ENCODE measurements around the gene SLC24A4. TPM values are rescaled to one million over a fixed set of nuclear protein-coding genes. Genes with fewer than 3 reads are reported as not detected.

SLC24A4 gene
- polyA plus RNA-seq, 1 donor (not counting 4 experiments of a cell fraction or from before 2014, with no cell fraction given), result 0.10 TPM

DNA sequence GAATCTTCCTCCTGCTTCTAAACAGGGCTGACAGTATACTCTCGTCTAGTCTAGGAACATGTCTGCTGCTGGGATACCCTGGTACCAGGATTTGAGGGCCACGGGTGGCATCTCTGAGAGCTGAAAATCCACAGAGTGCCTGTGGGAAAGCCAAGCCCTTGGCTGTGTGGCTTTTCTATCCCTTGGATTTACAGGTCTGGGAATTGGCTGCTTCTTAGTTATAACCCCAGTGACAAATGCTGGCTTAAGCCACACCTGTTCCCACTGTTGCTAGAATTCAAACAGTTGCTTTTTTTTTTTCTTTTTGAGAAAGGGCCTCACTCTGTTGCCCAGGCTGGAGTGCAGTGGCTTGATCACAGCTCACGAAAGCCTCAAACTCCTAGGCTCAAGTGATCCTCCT is 176.3 kb downstream of the SLC24A4 start:
- no peak overlapping the region for H3K4me3 ChIP-seq (ENCODE audit: control insufficient read depth in 2 of 3, extremely low read depth in 1 of 3, insufficient read depth in 2 of 3, low read depth in 1 of 3, low read length in 3 of 3)
- H3K4me2 ChIP-seq (ENCODE audit: control insufficient read depth, extremely low read depth, insufficient read depth, low read depth, low read length), result no peak overlapping the region
- no peaks in the 10 kb centered on the region for H3K9me3 ChIP-seq (ENCODE audit: control insufficient read depth, low read depth, low read length)
- H3K27me3 ChIP-seq (ENCODE audit: control insufficient read depth, extremely low read depth, insufficient read depth, low read length), result no peaks in the 10 kb centered on the region
- H3K9me1 ChIP-seq (ENCODE audit: control insufficient read depth, extremely low read depth, insufficient read depth, low read length), result no peaks in the 10 kb centered on the region
- no peak overlapping the region for H3K9ac ChIP-seq (ENCODE audit: control insufficient read depth, extremely low read depth, insufficient read depth, low read length)
- H4K20me1 ChIP-seq (ENCODE audit: control insufficient read depth, extremely low read depth, insufficient read depth, low read length), result no peaks in the 10 kb centered on the region
- H3K36me3 ChIP-seq (ENCODE audit: control insufficient read depth in 2 of 2, extremely low read depth in 1 of 2, insufficient read depth in 2 of 2, low read length in 2 of 2), result no peaks in the 10 kb centered on the region
- dilution Hi-C loops (cut with MboI; ENCODE audit: extremely low pct_ligation_motif_present, low sequenced_read_pairs), result no loop called here
- FAIRE-seq (no peak), DNase-seq (ENCODE audit: low read depth, low spot score) (no peak)
- H3K79me2 ChIP-seq (ENCODE audit: control insufficient read depth, insufficient read depth, low read length), result no peaks in the 10 kb centered on the region
- peaks cover 33% of the 10 kb centered on the region for H3K4me1 ChIP-seq (ENCODE audit: control insufficient read depth, extremely low read depth, insufficient read depth, low read length)
- no peak overlapping the region for H2AFZ ChIP-seq (ENCODE audit: control insufficient read depth, low read length)
- H3K27ac ChIP-seq (ENCODE audit: control insufficient read depth, insufficient read depth, low read length), result no peak overlapping the region
- TF ChIP-seq EZH2 (IDR thresholded peaks at IDR 0.05; ENCODE audit: low read length), result no peak
- TF ChIP-seq, protein P1, sequence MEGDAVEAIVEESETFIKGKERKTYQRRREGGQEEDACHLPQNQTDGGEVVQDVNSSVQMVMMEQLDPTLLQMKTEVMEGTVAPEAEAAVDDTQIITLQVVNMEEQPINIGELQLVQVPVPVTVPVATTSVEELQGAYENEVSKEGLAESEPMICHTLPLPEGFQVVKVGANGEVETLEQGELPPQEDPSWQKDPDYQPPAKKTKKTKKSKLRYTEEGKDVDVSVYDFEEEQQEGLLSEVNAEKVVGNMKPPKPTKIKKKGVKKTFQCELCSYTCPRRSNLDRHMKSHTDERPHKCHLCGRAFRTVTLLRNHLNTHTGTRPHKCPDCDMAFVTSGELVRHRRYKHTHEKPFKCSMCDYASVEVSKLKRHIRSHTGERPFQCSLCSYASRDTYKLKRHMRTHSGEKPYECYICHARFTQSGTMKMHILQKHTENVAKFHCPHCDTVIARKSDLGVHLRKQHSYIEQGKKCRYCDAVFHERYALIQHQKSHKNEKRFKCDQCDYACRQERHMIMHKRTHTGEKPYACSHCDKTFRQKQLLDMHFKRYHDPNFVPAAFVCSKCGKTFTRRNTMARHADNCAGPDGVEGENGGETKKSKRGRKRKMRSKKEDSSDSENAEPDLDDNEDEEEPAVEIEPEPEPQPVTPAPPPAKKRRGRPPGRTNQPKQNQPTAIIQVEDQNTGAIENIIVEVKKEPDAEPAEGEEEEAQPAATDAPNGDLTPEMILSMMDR (optimal IDR thresholded peaks at IDR 0.05 in 1 of 3, IDR thresholded peaks at IDR 0.05 in 1 of 3, conservative IDR thresholded peaks at IDR 0.05 in 1 of 3; ENCODE audit: extremely low read depth in 1 of 3, insufficient read depth in 2 of 3, low read length in 3 of 3), result no peak

DNA sequence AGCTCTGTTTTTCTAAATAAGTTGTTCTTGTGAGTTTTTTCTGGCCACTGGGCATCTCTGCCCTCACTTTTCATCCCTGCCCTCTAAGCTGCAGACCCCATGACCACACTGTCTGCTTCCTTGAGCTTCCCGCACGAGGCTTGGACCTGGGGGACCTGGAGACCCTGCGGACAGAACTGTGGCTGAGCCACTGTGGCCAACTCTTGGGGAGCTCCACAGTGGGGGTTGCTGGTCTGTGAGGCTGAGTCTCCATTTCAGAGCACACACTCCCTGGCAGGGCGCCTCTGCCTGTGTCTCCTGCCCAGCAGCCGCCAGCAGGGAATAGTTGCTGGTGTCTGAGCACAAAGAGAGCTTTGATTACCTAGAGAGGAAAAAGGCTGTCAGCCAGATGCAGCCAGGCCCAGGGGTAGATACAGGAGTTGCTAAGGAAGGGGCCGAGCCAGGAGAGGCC is 177.6 kb downstream of the SLC24A4 start:
- no peak overlapping the region for H2AFZ ChIP-seq (ENCODE audit: control insufficient read depth, low read length)
- no peaks in the 10 kb centered on the region for H3K79me2 ChIP-seq (ENCODE audit: control insufficient read depth, insufficient read depth, low read length)
- no peaks in the 10 kb centered on the region for H3K9me3 ChIP-seq (ENCODE audit: control insufficient read depth, low read depth, low read length)
- H3K4me2 ChIP-seq (ENCODE audit: control insufficient read depth, extremely low read depth, insufficient read depth, low read depth, low read length), result no peak overlapping the region
- FAIRE-seq (no peak), DNase-seq (ENCODE audit: low read depth, low spot score) (no peak)
- H3K9me1 ChIP-seq (ENCODE audit: control insufficient read depth, extremely low read depth, insufficient read depth, low read length), result no peaks in the 10 kb centered on the region
- H3K4me3 ChIP-seq (ENCODE audit: control insufficient read depth in 2 of 3, extremely low read depth in 1 of 3, insufficient read depth in 2 of 3, low read depth in 1 of 3, low read length in 3 of 3), result no peak overlapping the region
- peaks cover 39% of the 10 kb centered on the region for H3K4me1 ChIP-seq (ENCODE audit: control insufficient read depth, extremely low read depth, insufficient read depth, low read length)
- TF ChIP-seq, protein P1 (optimal IDR thresholded peaks at IDR 0.05 in 1 of 3, IDR thresholded peaks at IDR 0.05 in 1 of 3, conservative IDR thresholded peaks at IDR 0.05 in 1 of 3; ENCODE audit: extremely low read depth in 1 of 3, insufficient read depth in 2 of 3, low read length in 3 of 3), result no peak
- no peak for TF ChIP-seq EZH2 (IDR thresholded peaks at IDR 0.05; ENCODE audit: low read length)
- H3K27me3 ChIP-seq (ENCODE audit: control insufficient read depth, extremely low read depth, insufficient read depth, low read length), result no peaks in the 10 kb centered on the region
- no peak overlapping the region for H3K9ac ChIP-seq (ENCODE audit: control insufficient read depth, extremely low read depth, insufficient read depth, low read length)
- dilution Hi-C loops (cut with MboI; ENCODE audit: extremely low pct_ligation_motif_present, low sequenced_read_pairs), result no loop called here
- H3K27ac ChIP-seq (ENCODE audit: control insufficient read depth, insufficient read depth, low read length), result no peak overlapping the region
- H4K20me1 ChIP-seq (ENCODE audit: control insufficient read depth, extremely low read depth, insufficient read depth, low read length), result no peaks in the 10 kb centered on the region
- H3K36me3 ChIP-seq (ENCODE audit: control insufficient read depth in 2 of 2, extremely low read depth in 1 of 2, insufficient read depth in 2 of 2, low read length in 2 of 2), result no peaks in the 10 kb centered on the region
